ENCODE data around the gene BTLA. TPM values are rescaled to one million over a fixed set of nuclear protein-coding genes. Genes with fewer than 3 reads are reported as not detected.

BTLA gene
- not detected in 2 replicates for total RNA-seq

GRCh38 chr3:112498914-112499711 lies at the start of gene BTLA:
TSS of gene BTLA (minus strand) at chr3:112499472. CDS start at chr3:112499358, 114 bp downstream.

Other genes starting within 250 kb of the BTLA start
- not detected in 2 replicates for gene SLC9C1, start 205.3 kb downstream of the BTLA start, total RNA-seq
- gene CD200, start 166.3 kb downstream of the BTLA start, total RNA-seq: not detected in 2 replicates
- 50.5 and 50.7 TPM in 2 replicates for gene ATG3, start 62.5 kb upstream of the BTLA start, total RNA-seq
- 14.7 and 18.6 TPM in 2 replicates for gene SLC35A5, start 62.6 kb upstream of the BTLA start, total RNA-seq
- gene CCDC80, start 141.7 kb upstream of the BTLA start, total RNA-seq: 8.6 and 14.0 TPM in 2 replicates

Measured in airway epithelial cell (primary cell).